Gastrocnemius medialis (tissue), 4 donors: ENCODE data around the gene SOCS2. TPM values are rescaled to one million over a fixed set of nuclear protein-coding genes. Genes with fewer than 3 reads are reported as not detected.

Experiments
- ATAC-seq, 2 donors: fragments of 150-250 bp; one replicate each; pipeline ENCODE4 v1.9.1; 2016
- DNase-seq, 2 donors: peaks; one replicate each; pipeline ENCODE4 v3.0.0-alpha.2; 2019
- H3K27ac ChIP-seq, 4 donors: fragments of 200-600 bp; sonication (generic); 1 replicate in 1 of 4; 2 replicates in 3 of 4; pipeline ENCODE4 v1.5.1; 2016 to 2018; ENCODE audit warnings: mild to moderate bottlenecking in 2 of 4, moderate library complexity in 1 of 4
- H3K27me3 ChIP-seq, 3 donors: fragments of 200-600 bp; sonication (generic) in 2 of 3; 1 replicate in 1 of 3; 2 replicates in 2 of 3; pipeline versions ENCODE4 v1.5.1 to v1.6.0; 2016 to 2019; ENCODE audit warnings: mild to moderate bottlenecking in 1 of 3, moderate library complexity in 1 of 3
- H3K36me3 ChIP-seq, 2 donors: fragments of 200-600 bp; sonication (generic) in 1 of 2; one replicate each; pipeline ENCODE4 v1.5.1; 2017 to 2018
- H3K4me1 ChIP-seq, 2 donors: fragments of 200-600 bp; sonication (generic) in 1 of 2; one replicate each; pipeline ENCODE4 v1.5.1; 2016 to 2017; ENCODE audit warnings: mild to moderate bottlenecking in 2 of 2
- H3K4me3 ChIP-seq, 4 donors: fragments of 200-600 bp; sonication (generic) in 3 of 4; 1 replicate in 1 of 4; 2 replicates in 3 of 4; pipeline ENCODE4 v1.5.1; 2016 to 2019; ENCODE audit warnings: mild to moderate bottlenecking in 2 of 4
- H3K9me3 ChIP-seq, 3 donors: fragments of 200-600 bp; sonication (generic) in 2 of 3; 1 replicate in 1 of 3; 2 replicates in 2 of 3; pipeline ENCODE4 v1.5.1; 2016 to 2019
- CTCF ChIP-seq, 5 experiments: fragments of 450-650 bp in 3 of 5; fragments of 200-600 bp in 2 of 5; sonication (generic) in 2 of 5; IDR thresholded peaks in 4 of 5; conservative IDR thresholded peaks in 1 of 5; 1 replicate in 4 of 5; 2 replicates in 1 of 5; pipeline ENCODE4 v1.5.1; 2016 to 2019; ENCODE audit warnings: antibody characterized with exemption in 5 of 5, mild to moderate bottlenecking in 3 of 5, moderate library complexity in 3 of 5
- POLR2A ChIP-seq, 2 donors: fragments of 450-650 bp; IDR thresholded peaks; one replicate each; pipeline ENCODE4 v1.6.1; 2017; ENCODE audit warnings: antibody characterized with exemption in 2 of 2, mild to moderate bottlenecking in 2 of 2, moderate library complexity in 2 of 2
- in situ Hi-C, 4 donors: fragments of 200-750 bp; cut with MboI; loops; one replicate each; pipeline versions ENCODE4 v1.15.0 to v1.8.0; 2017; ENCODE audit warnings: low sequenced_read_pairs in 4 of 4
- intact Hi-C: fragments of 100-400 bp; cut with DNase I; formaldehyde crosslinking; loops from one replicate; pipeline ENCODE4 v1.15.1; 2023; ENCODE audit warnings: low total_unique reads
- total RNA-seq, 4 donors: library from RNA; depleted of rRNA; stranded (reverse); fragments of >200 nt; gene quantifications; one replicate each; pipeline versions ENCODE4 v1.1.0 to v1.2.3, GENCODE V29; 2016

Gene SOCS2
- total RNA-seq, 4 donors from 2014 or later = 4.3 to 14.9 (median 5.3) TPM

- TF ChIP-seq CTCF (IDR thresholded peaks at IDR 0.05 in 4 of 5, conservative IDR thresholded peaks at IDR 0.05 in 1 of 5) (no peak), POLR2A (IDR thresholded peaks at IDR 0.05) (no peak)
- DNase-seq (no peak), ATAC-seq (no peak)
- in situ Hi-C loops (loop anchor here in 2 of 4 donors (10.0 to 25.0 kb wide), 2 partner anchors 144 to 152 kb away; no protein-coding TSS in a partner anchor), intact Hi-C loops (no loop called here)
- H3K27ac ChIP-seq = peak overlapping the region; percentile 46 to 77 (median 72)
- H3K27me3 ChIP-seq = peaks cover 0 to 5% (median 0%) of the 10 kb centered on the region in 3 donors
- H3K4me3 ChIP-seq = no peak overlapping the region
- H3K36me3 ChIP-seq = no peaks in the 10 kb centered on the region
- no peaks in the 10 kb centered on the region for H3K9me3 ChIP-seq
- H3K4me1 ChIP-seq = peaks cover 0 to 10% of the 10 kb centered on the region in 2 donors
Measured at GRCh38 chr12:93592641-93593406, 20.3 kb downstream of the SOCS2 start.

- no peaks in the 10 kb centered on the region for H3K9me3 ChIP-seq
- intact Hi-C loops = no loop called here
- DNase-seq (no peak), ATAC-seq (no peak)
- TF ChIP-seq CTCF (IDR thresholded peaks at IDR 0.05 in 4 of 5, conservative IDR thresholded peaks at IDR 0.05 in 1 of 5) (no peak), POLR2A (IDR thresholded peaks at IDR 0.05) (no peak)
- peak overlapping the region in 1 of 4 donors; percentile 20 for H3K4me3 ChIP-seq
- H3K36me3 ChIP-seq = no peaks in the 10 kb centered on the region
- peaks cover 0 to 10% of the 10 kb centered on the region in 2 donors for H3K4me1 ChIP-seq
- H3K27ac ChIP-seq = peak overlapping the region; percentile 46 to 77 (median 72)
- in situ Hi-C loops = loop anchor here in 2 of 4 donors (10.0 to 25.0 kb wide), 2 partner anchors 143 to 151 kb away; no protein-coding TSS in a partner anchor
- H3K27me3 ChIP-seq = peaks cover 0 to 5% (median 0%) of the 10 kb centered on the region in 3 donors
Measured at GRCh38 chr12:93593843-93594242, 21.4 kb downstream of the SOCS2 start.

- ATAC-seq (no peak), DNase-seq (no peak)
- Histone ChIP-seq H3K4me1 (peaks cover 0 to 10% of the 10 kb centered on the region in 2 donors), H3K27me3 (peaks cover 0 to 5% (median 0%) of the 10 kb centered on the region in 3 donors), H3K9me3 (no peaks in the 10 kb centered on the region), H3K4me3 (peak overlapping the region in 2 of 4 donors; percentile 20 to 24), H3K27ac (peak overlapping the region in 2 of 4 donors; percentile 69 to 77), H3K36me3 (no peaks in the 10 kb centered on the region)
- TF ChIP-seq CTCF (IDR thresholded peaks at IDR 0.05 in 4 of 5, conservative IDR thresholded peaks at IDR 0.05 in 1 of 5) = no peak
- TF ChIP-seq POLR2A (IDR thresholded peaks at IDR 0.05) = no peak
- in situ Hi-C loops = loop anchor here in 2 of 4 donors (10.0 to 25.0 kb wide), 2 partner anchors 142 to 150 kb away; no protein-coding TSS in a partner anchor
- intact Hi-C loops = no loop called here
Measured at GRCh38 chr12:93594766-93595311, 22.4 kb downstream of the SOCS2 start.

GRCh38 chr12:93595351-93595750 is 22.9 kb downstream of the SOCS2 start:
- ATAC-seq = no peak
- intact Hi-C loops = no loop called here
- Histone ChIP-seq H3K9me3 (no peaks in the 10 kb centered on the region), H3K4me3 (peak overlapping the region in 1 of 4 donors; percentile 20), H3K27ac (peak overlapping the region in 1 of 4 donors; percentile 77), H3K4me1 (peaks cover 0 to 10% of the 10 kb centered on the region in 2 donors), H3K36me3 (no peaks in the 10 kb centered on the region), H3K27me3 (peaks cover 0 to 5% (median 0%) of the 10 kb centered on the region in 3 donors)
- in situ Hi-C loops = loop anchor here in 2 of 4 donors (10.0 to 25.0 kb wide), 2 partner anchors 142 to 149 kb away; no protein-coding TSS in a partner anchor
- DNase-seq = no peak
- TF ChIP-seq POLR2A (IDR thresholded peaks at IDR 0.05) (no peak), CTCF (IDR thresholded peaks at IDR 0.05 in 4 of 5, conservative IDR thresholded peaks at IDR 0.05 in 1 of 5) (no peak)
